Measurements from ENCODE around the gene AKIRIN1. TPM values are rescaled to one million over a fixed set of nuclear protein-coding genes. Genes with fewer than 3 reads are reported as not detected.
"Not testable (repeated sequence)": the region's sequence is repeated elsewhere in the genome, so short reads cannot be mapped to it uniquely, and the experiment has no call there.

Gene AKIRIN1
- total and polyA plus RNA-seq, 5 donors from 2014 or later = 97.9 to 109 (median 100.0) TPM

- H3K4me3 Mint-ChIP-seq = no peak overlapping the region
- peak overlapping the region in 1 of 3 donors; percentile 39 for H3K27ac Mint-ChIP-seq
- H3K4me1 Mint-ChIP-seq = peaks cover 0 to 4% (median 0%) of the 10 kb centered on the region in 4 donors
- ATAC-seq (ENCODE audit: low read depth in 2 of 2) (no peak), DNase-seq (no peak)
- H3K27me3 Mint-ChIP-seq = no peaks in the 10 kb centered on the region
- H3K4me3 ChIP-seq (ENCODE audit: low read depth, low read length) = no peak overlapping the region
- no peaks in the 10 kb centered on the region for H3K4me1 ChIP-seq (ENCODE audit: control insufficient read depth, insufficient read depth, low read length, poor library complexity, severe bottlenecking)
- H3K36me3 ChIP-seq (ENCODE audit: control insufficient read depth, insufficient read depth, low read length) = no peaks in the 10 kb centered on the region
- peaks cover 0 to 2% (median 0%) of the 10 kb centered on the region in 7 donors for H3K9me3 Mint-ChIP-seq
- no peak overlapping the region for H3K27ac ChIP-seq (ENCODE audit: insufficient read depth, low read length, poor library complexity, severe bottlenecking)
- H3K27me3 ChIP-seq (ENCODE audit: control insufficient read depth, insufficient read depth, low read length) = no peaks in the 10 kb centered on the region
- H3K36me3 Mint-ChIP-seq = peaks cover 12% of the 10 kb centered on the region
- no peaks in the 10 kb centered on the region for H3K9me3 ChIP-seq (ENCODE audit: control insufficient read depth in 2 of 2, low read length in 2 of 2)
Measured at GRCh38 chr1:39016604-39017171, 25.6 kb downstream of the AKIRIN1 start.

- Mint-ChIP-seq H3K36me3 (peaks cover 6% of the 10 kb centered on the region), H3K27me3 (no peaks in the 10 kb centered on the region), H3K4me3 (no peak overlapping the region), H3K27ac (no peak overlapping the region), H3K4me1 (peaks cover 0 to 4% (median 0%) of the 10 kb centered on the region in 4 donors), H3K9me3 (peaks cover 0 to 2% (median 0%) of the 10 kb centered on the region in 7 donors)
- Histone ChIP-seq H3K4me3 (ENCODE audit: low read depth, low read length) (no peak overlapping the region), H3K4me1 (ENCODE audit: control insufficient read depth, insufficient read depth, low read length, poor library complexity, severe bottlenecking) (no peaks in the 10 kb centered on the region), H3K9me3 (ENCODE audit: control insufficient read depth in 2 of 2, low read length in 2 of 2) (no peaks in the 10 kb centered on the region), H3K36me3 (ENCODE audit: control insufficient read depth, insufficient read depth, low read length) (no peaks in the 10 kb centered on the region), H3K27me3 (ENCODE audit: control insufficient read depth, insufficient read depth, low read length) (no peaks in the 10 kb centered on the region), H3K27ac (ENCODE audit: insufficient read depth, low read length, poor library complexity, severe bottlenecking) (no peak overlapping the region)
- ATAC-seq (ENCODE audit: low read depth in 2 of 2) (no peak), DNase-seq (no peak)
Measured at GRCh38 chr1:39017266-39017665, 26.2 kb downstream of the AKIRIN1 start.

DNA sequence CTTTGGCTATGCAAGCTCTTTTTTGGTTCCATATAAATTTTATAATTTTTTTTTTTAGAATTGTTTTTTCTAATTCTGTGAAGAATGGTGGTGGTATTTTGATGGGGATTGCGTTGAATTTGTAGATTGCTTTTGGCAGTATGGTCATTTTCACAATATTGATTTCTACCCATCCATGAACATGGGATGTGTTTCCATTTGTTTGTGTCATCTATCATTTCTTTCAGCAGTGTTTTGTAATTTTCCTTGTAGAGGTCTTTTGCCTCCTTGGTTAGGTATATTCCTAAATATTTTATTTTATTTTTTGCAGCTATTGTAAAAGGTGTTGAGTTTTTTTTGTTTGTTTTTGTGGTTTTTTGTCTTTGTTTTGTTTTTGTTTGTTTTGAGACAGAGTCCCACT is 29.4 kb downstream of the AKIRIN1 start:
- H3K36me3 ChIP-seq (ENCODE audit: control insufficient read depth, insufficient read depth, low read length); H3K36me3 Mint-ChIP-seq; H3K4me3 ChIP-seq (ENCODE audit: low read depth, low read length); H3K4me3 Mint-ChIP-seq; H3K27ac Mint-ChIP-seq; H3K4me1 Mint-ChIP-seq; H3K9me3 Mint-ChIP-seq; H3K27me3 ChIP-seq (ENCODE audit: control insufficient read depth, insufficient read depth, low read length); H3K27ac ChIP-seq (ENCODE audit: insufficient read depth, low read length, poor library complexity, severe bottlenecking); H3K27me3 Mint-ChIP-seq; ATAC-seq (ENCODE audit: low read depth in 2 of 2); DNase-seq; H3K4me1 ChIP-seq (ENCODE audit: control insufficient read depth, insufficient read depth, low read length, poor library complexity, severe bottlenecking); H3K9me3 ChIP-seq (ENCODE audit: control insufficient read depth in 2 of 2, low read length in 2 of 2): not testable (repeated sequence)

DNA sequence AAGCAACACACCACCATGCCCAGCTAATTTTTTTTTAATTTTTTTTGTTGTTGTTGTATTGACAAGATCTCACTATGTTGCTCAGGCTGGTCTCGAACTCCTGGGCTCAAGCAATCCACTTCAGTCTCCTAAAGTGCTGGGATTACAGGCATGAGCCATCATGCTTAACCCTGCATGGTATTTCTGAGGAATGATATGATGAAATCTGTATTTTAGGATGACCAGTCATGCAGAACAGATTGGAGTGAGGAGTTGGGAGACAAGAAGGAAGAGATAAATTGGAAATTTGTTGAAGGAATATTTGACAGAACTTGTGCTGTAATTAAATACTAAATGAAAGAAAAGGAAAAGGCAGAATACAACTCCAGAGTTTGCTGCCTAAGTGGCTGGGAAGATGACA is 30.4 kb downstream of the AKIRIN1 start:
- ATAC-seq (ENCODE audit: low read depth in 2 of 2) = no peak
- Histone ChIP-seq H3K27ac (ENCODE audit: insufficient read depth, low read length, poor library complexity, severe bottlenecking) (no peak overlapping the region), H3K27me3 (ENCODE audit: control insufficient read depth, insufficient read depth, low read length) (no peaks in the 10 kb centered on the region), H3K36me3 (ENCODE audit: control insufficient read depth, insufficient read depth, low read length) (no peaks in the 10 kb centered on the region), H3K9me3 (ENCODE audit: control insufficient read depth in 2 of 2, low read length in 2 of 2) (no peaks in the 10 kb centered on the region), H3K4me3 (ENCODE audit: low read depth, low read length) (no peak overlapping the region), H3K4me1 (ENCODE audit: control insufficient read depth, insufficient read depth, low read length, poor library complexity, severe bottlenecking) (peaks cover 6% of the 10 kb centered on the region)
- Mint-ChIP-seq H3K9me3 (peaks cover 0 to 1% (median 0%) of the 10 kb centered on the region in 7 donors), H3K4me3 (no peak overlapping the region), H3K27ac (no peak overlapping the region), H3K36me3 (no peaks in the 10 kb centered on the region), H3K4me1 (peaks cover 6 to 15% (median 9%) of the 10 kb centered on the region in 4 donors), H3K27me3 (peaks cover 6% of the 10 kb centered on the region)
- DNase-seq = no peak

- Mint-ChIP-seq H3K27me3 (peaks cover 10% of the 10 kb centered on the region), H3K36me3 (no peaks in the 10 kb centered on the region), H3K9me3 (peaks cover 0 to 4% (median 0%) of the 10 kb centered on the region in 7 donors), H3K27ac (peak overlapping the region in 1 of 3 donors; percentile 48), H3K4me3 (no peak overlapping the region), H3K4me1 (peaks cover 7 to 26% (median 15%) of the 10 kb centered on the region in 4 donors)
- Histone ChIP-seq H3K9me3 (ENCODE audit: control insufficient read depth in 2 of 2, low read length in 2 of 2) (no peaks in the 10 kb centered on the region), H3K4me3 (ENCODE audit: low read depth, low read length) (no peak overlapping the region), H3K27me3 (ENCODE audit: control insufficient read depth, insufficient read depth, low read length) (no peaks in the 10 kb centered on the region), H3K27ac (ENCODE audit: insufficient read depth, low read length, poor library complexity, severe bottlenecking) (no peak overlapping the region), H3K4me1 (ENCODE audit: control insufficient read depth, insufficient read depth, low read length, poor library complexity, severe bottlenecking) (peaks cover 17% of the 10 kb centered on the region), H3K36me3 (ENCODE audit: control insufficient read depth, insufficient read depth, low read length) (no peaks in the 10 kb centered on the region)
- no peak for DNase-seq
- ATAC-seq (ENCODE audit: low read depth in 2 of 2) = no peak
Measured at GRCh38 chr1:39023140-39023539, 32.1 kb downstream of the AKIRIN1 start.

- H3K27me3 Mint-ChIP-seq = peaks cover 10% of the 10 kb centered on the region
- H3K27ac Mint-ChIP-seq = peak within 1 kb of the TSS; percentile 98 to 99 (median 98)
- Histone ChIP-seq H3K27me3 (ENCODE audit: control insufficient read depth, insufficient read depth, low read length) (no peaks in the 10 kb centered on the region), H3K36me3 (ENCODE audit: control insufficient read depth, insufficient read depth, low read length) (peaks cover 21% of the 10 kb centered on the region), H3K4me3 (ENCODE audit: low read depth, low read length) (peak within 1 kb of the TSS; percentile 99), H3K27ac (ENCODE audit: insufficient read depth, low read length, poor library complexity, severe bottlenecking) (peak within 1 kb of the TSS; percentile 88), H3K4me1 (ENCODE audit: control insufficient read depth, insufficient read depth, low read length, poor library complexity, severe bottlenecking) (peaks cover 17% of the 10 kb centered on the region), H3K9me3 (ENCODE audit: control insufficient read depth in 2 of 2, low read length in 2 of 2) (no peaks in the 10 kb centered on the region)
- peaks cover 0 to 4% (median 0%) of the 10 kb centered on the region in 7 donors for H3K9me3 Mint-ChIP-seq
- H3K36me3 Mint-ChIP-seq = peaks cover 6% of the 10 kb centered on the region
- DNase-seq = peak; percentile 69 to 90 (median 83)
- peak; percentile 93 to 95 for ATAC-seq (ENCODE audit: low read depth in 2 of 2)
- H3K4me1 Mint-ChIP-seq = peaks cover 10 to 41% (median 25%) of the 10 kb centered on the region in 4 donors
- H3K4me3 Mint-ChIP-seq = peak within 1 kb of the TSS; percentile 94 to 100 (median 99)
Measured at GRCh38 chr1:39026051-39026865, 35.2 kb downstream of the AKIRIN1 start, which contains the start of gene NDUFS5. NDUFS5 (plus strand) TSS chr1:39026350; CDS start chr1:39028725, 2,375 bp downstream.

DNA sequence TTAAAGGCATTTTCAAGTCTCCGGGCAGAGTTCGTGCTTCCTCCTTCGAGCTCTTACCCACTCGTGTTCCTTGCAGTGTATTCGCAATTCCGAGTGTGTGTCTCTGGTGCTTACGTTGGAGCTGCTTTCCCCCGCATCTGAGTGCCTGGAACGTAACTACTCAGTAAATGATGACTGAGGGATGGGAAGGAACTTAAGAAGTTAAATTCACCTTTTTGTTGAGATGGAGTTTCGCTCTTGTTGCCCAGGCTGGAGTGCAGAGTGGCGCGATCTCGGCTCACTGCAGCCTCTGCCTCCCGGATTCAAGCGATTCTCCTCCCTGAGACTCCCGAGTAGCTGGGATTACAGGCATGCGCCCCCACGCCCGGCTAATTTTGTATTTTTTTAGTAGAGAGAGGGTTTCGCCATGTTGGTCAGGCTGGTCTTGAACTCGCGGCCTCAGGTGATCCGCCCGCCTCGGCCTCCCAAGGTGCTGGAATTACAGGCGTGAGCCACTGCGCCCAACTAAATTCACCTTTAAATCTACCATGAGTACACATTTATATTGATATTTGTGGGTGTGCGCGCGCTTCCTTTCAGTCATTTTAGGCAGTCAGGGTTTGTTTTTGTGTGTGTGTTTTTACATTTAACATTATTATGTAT is 35.9 kb downstream of the AKIRIN1 start:
- ATAC-seq (ENCODE audit: low read depth in 2 of 2) = no peak
- Histone ChIP-seq H3K9me3 (ENCODE audit: control insufficient read depth in 2 of 2, low read length in 2 of 2) (no peaks in the 10 kb centered on the region), H3K4me3 (ENCODE audit: low read depth, low read length) (peak overlapping the region; percentile 99)

More for the DNA sequence above, 35.9 kb downstream of the AKIRIN1 start:
- H3K27me3 Mint-ChIP-seq = peaks cover 10% of the 10 kb centered on the region
- peak in 1 of 3 donors; percentile 47 for DNase-seq
- peak overlapping the region; percentile 94 to 100 (median 99) for H3K4me3 Mint-ChIP-seq
- H3K27ac Mint-ChIP-seq = peak overlapping the region; percentile 98 to 99 (median 98)
- Histone ChIP-seq H3K36me3 (ENCODE audit: control insufficient read depth, insufficient read depth, low read length) (peaks cover 26% of the 10 kb centered on the region), H3K4me1 (ENCODE audit: control insufficient read depth, insufficient read depth, low read length, poor library complexity, severe bottlenecking) (peaks cover 17% of the 10 kb centered on the region), H3K27me3 (ENCODE audit: control insufficient read depth, insufficient read depth, low read length) (no peaks in the 10 kb centered on the region), H3K27ac (ENCODE audit: insufficient read depth, low read length, poor library complexity, severe bottlenecking) (peak overlapping the region; percentile 88)
- peaks cover 0 to 4% (median 0%) of the 10 kb centered on the region in 7 donors for H3K9me3 Mint-ChIP-seq
- peaks cover 11% of the 10 kb centered on the region for H3K36me3 Mint-ChIP-seq
- H3K4me1 Mint-ChIP-seq = peaks cover 17 to 49% (median 32%) of the 10 kb centered on the region in 4 donors

Measured in CD4-positive, CD25-positive, alpha-beta regulatory T cell (primary cell).